Ovary (tissue), 9 donors: ENCODE data around the gene FAR2. TPM values are rescaled to one million over a fixed set of nuclear protein-coding genes. Genes with fewer than 3 reads are reported as not detected.

Experiments
- DNase-seq, 5 donors: peaks; one replicate each; pipeline ENCODE4 v3.0.0-alpha.2; 2019 to 2020
- H3K27ac ChIP-seq, 2 donors: fragments of 200-600 bp; one replicate each; pipeline versions ENCODE4 v1.5.1 to v1.8.0; 2019 to 2022
- H3K27me3 ChIP-seq: fragments of 200-600 bp; one replicate; pipeline ENCODE4 v1.8.0; 2022
- H3K36me3 ChIP-seq: fragments of 200-600 bp; sonication (generic); one replicate; pipeline ENCODE4 v1.5.1; 2019
- H3K4me1 ChIP-seq: one replicate; pipeline ENCODE4 v1.8.1; 2013; ENCODE audit warnings: mild to moderate bottlenecking, moderate library complexity; ENCODE audit not compliant: insufficient read depth
- H3K4me3 ChIP-seq: fragments of 200-600 bp; sonication (generic); one replicate; pipeline ENCODE4 v1.5.1; 2017
- H3K9me3 ChIP-seq, 2 donors: fragments of 200-600 bp in 1 of 2; sonication (generic) in 1 of 2; one replicate each; pipeline versions ENCODE4 v1.5.1 to v1.8.1; 2013 to 2019; ENCODE audit warnings: mild to moderate bottlenecking in 1 of 2, moderate library complexity in 1 of 2
- EP300 ChIP-seq: sonication (generic); formaldehyde crosslinking; IDR thresholded peaks from one replicate; pipeline ENCODE4 v1.6.1; 2017; ENCODE audit warnings: antibody characterized with exemption
- POLR2A ChIP-seq: fragments of 450-650 bp; IDR thresholded peaks from one replicate; pipeline ENCODE4 v1.6.1; 2017; ENCODE audit warnings: antibody characterized with exemption, mild to moderate bottlenecking, moderate library complexity
- WGBS, 3 donors: extraction: QIAGEN DNeasy Blood & Tissue Kit in 1 of 3; methylation state at CpG; one replicate each; pipeline versions ENCODE4 v1.1.5 to v1.1.7; 2013 to 2017; 5-methylcytosine and 5-hydroxymethylcytosine counted together
- intact Hi-C, 4 donors: fragments of 100-400 bp; cut with DNase I; formaldehyde crosslinking; loops; one replicate each; pipeline versions ENCODE4 v1.11.0 to v1.15.1; 2022 to 2023
- polyA plus RNA-seq, 2 donors: library from polyadenylated mRNA; stranded (reverse); fragments of 200-250 nt in 1 of 2; fragments of 350-450 nt in 1 of 2; fragmentation: Illumina TruSeq in 1 of 2; extraction: RNeasy Lipid Tissue Mini Kit (QIAGEN cat#74804) in 1 of 2; gene quantifications; one replicate each; pipeline ENCODE4 v1.2.3, GENCODE V29; 2013 to 2014
- total RNA-seq, 7 donors: library from RNA; depleted of rRNA in 2 of 7; stranded (reverse); fragments of >200 nt in 2 of 7; fragmentation: NEBNext Ultra II Directional in 3 of 7; extraction: Animal tissue kit (Norgen Biotek cat#: 25700) in 3 of 7; gene quantifications; one replicate each; pipeline versions ENCODE4 v1.1.0 to v1.2.4, GENCODE V29; 2016 to 2023
- TF ChIP-seq, protein P1 (sequence below), 3 donors: fragments of 450-650 bp in 2 of 3; fragments of 200-600 bp in 1 of 3; IDR thresholded peaks; one replicate each; pipeline versions ENCODE4 v1.5.1 to v1.8.0; 2016 to 2022; ENCODE audit warnings: antibody characterized with exemption in 3 of 3, mild to moderate bottlenecking in 1 of 3
- donor health status: DM: no; HTN: no; CAD: no; lungs with moderate emphysema.
- donor health status: DM: no; HTN: no; CAD: no.
- donor health status: Bipolar disorder and iron deficiency.
- donor health status: DM: yes; HTN: yes; CAD: no.
- donor health status: DM: no; HTN: no; CAD: no.
- donor health status: DM: yes; HTN: yes; CAD: no.

FAR2 gene
- total and polyA plus RNA-seq, 9 donors, result 0.41 to 5.3 (median 1.5) TPM

DNA sequence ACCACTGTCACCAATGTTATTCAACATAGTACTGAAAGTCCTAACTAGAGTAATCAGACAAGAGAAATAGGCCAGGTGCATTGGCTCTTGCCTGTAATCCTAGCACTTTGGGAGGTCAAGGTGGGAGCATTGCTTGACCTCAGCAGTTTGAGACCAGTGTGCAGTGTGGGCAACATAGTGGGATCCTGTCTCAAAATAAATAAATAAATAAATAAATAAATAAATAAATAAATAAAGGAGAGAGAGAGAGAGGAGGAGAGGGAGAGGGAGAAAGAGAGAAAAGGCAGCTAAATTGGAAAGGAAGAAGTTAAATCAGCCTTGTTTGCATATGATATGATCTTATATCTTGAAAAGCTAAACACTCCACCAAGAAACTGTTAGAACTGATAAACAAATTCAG, 115.3 kb downstream of the FAR2 start:
- Histone ChIP-seq H3K27ac (no peak overlapping the region), H3K27me3 (no peaks in the 10 kb centered on the region), H3K9me3 (no peaks in the 10 kb centered on the region), H3K4me3 (no peak overlapping the region), H3K36me3 (no peaks in the 10 kb centered on the region), H3K4me1 (no peaks in the 10 kb centered on the region)
- intact Hi-C loops, result no loop called here
- no peak for TF ChIP-seq POLR2A
- no peak for DNase-seq

DNA sequence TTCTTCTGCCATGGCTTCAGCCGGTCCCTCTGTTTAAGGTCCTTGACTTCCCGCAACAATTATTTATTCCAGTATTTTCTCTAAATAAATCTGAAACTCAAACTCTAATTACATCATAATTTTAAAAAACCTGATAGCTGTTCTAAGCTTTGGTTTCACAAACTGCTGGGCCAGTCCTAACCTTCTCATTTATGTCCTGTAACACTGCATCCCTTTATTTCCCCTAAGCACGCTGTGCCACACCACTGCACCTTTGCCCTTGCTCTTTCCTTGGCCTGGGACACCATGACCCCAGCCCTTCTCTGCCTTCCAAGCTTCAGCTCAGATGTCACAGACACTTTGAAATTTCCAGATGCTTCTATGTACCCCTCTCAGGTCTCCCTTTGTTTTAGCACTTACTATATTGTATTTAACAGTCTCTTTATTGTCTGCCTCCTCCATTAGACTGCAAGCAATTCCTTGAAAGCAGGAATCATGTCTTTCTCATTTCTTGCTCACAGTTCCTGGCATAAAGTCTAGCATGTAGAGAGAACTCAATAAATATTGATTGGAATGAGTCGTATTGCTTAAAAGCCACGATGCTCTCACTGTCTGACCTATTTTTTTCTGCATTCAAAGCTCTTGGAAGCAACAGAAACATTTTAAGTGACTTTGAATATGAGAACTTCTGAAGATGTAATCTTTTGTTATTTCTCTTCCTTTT, 120.8 kb downstream of the FAR2 start:
- intact Hi-C loops, result no loop called here
- H3K9me3 ChIP-seq, result no peaks in the 10 kb centered on the region
- 74 to 82% (median 78%) methylated on average over 5 of the region's 5 CpGs for WGBS, 3 donors
- no peak for TF ChIP-seq EP300
- DNase-seq, result no peak
- no peak overlapping the region for H3K27ac ChIP-seq
- H3K36me3 ChIP-seq, result no peaks in the 10 kb centered on the region
- H3K4me1 ChIP-seq, result no peaks in the 10 kb centered on the region
- no peak overlapping the region for H3K4me3 ChIP-seq
- no peaks in the 10 kb centered on the region for H3K27me3 ChIP-seq

- WGBS, 3 donors, result 91 to 97% (median 92%) methylated on average over 5 of the region's 5 CpGs
- TF ChIP-seq, protein P1, sequence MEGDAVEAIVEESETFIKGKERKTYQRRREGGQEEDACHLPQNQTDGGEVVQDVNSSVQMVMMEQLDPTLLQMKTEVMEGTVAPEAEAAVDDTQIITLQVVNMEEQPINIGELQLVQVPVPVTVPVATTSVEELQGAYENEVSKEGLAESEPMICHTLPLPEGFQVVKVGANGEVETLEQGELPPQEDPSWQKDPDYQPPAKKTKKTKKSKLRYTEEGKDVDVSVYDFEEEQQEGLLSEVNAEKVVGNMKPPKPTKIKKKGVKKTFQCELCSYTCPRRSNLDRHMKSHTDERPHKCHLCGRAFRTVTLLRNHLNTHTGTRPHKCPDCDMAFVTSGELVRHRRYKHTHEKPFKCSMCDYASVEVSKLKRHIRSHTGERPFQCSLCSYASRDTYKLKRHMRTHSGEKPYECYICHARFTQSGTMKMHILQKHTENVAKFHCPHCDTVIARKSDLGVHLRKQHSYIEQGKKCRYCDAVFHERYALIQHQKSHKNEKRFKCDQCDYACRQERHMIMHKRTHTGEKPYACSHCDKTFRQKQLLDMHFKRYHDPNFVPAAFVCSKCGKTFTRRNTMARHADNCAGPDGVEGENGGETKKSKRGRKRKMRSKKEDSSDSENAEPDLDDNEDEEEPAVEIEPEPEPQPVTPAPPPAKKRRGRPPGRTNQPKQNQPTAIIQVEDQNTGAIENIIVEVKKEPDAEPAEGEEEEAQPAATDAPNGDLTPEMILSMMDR (IDR thresholded peaks at IDR 0.05), result no peak
- TF ChIP-seq EP300, result no peak
- TF ChIP-seq POLR2A, result no peak
- intact Hi-C loops, result no loop called here
- Histone ChIP-seq H3K9me3 (no peaks in the 10 kb centered on the region), H3K27me3 (no peaks in the 10 kb centered on the region), H3K36me3 (no peaks in the 10 kb centered on the region), H3K4me1 (no peaks in the 10 kb centered on the region), H3K27ac (no peak overlapping the region), H3K4me3 (no peak overlapping the region)
- no peak for DNase-seq
Measured at GRCh38 chr12:29270446-29270845, 121.4 kb downstream of the FAR2 start.

DNA sequence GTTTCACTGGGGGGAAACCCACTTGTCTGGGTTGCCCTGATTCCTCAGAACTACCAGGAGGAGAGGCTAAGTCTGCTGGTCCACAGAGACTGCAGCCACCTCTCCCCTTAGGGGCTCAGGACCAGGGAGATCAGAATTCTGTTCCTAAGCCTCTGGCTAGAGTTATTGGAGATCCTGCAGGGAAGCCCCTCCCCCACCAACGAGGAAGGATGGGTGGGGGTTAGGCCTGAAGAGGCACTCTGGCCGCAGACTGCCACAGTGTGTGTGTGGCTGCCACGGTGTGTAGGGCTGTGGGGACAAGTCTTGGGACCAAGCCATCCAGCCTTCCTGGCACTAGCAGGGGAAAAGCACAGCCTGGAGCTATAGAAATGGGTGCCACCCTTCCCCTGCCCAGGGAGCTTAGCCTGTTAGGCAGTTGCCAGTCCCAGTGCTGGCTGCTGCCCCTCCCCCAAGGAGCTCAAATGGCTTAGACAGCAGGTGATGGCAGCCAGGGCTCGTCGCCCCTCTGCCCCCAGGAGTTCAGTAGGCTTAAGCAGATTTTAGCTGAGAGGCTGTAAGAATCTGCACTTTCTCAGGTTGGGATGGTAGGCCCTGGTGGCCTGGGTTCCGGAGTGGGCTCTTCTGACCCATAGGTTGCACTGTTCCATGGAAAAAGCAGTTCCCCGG, 124.2 kb downstream of the FAR2 start:
- intact Hi-C loops, result no loop called here
- Histone ChIP-seq H3K4me1 (no peaks in the 10 kb centered on the region), H3K27ac (no peak overlapping the region), H3K9me3 (no peaks in the 10 kb centered on the region), H3K4me3 (no peak overlapping the region), H3K27me3 (no peaks in the 10 kb centered on the region), H3K36me3 (no peaks in the 10 kb centered on the region)
- TF ChIP-seq, protein P1 (IDR thresholded peaks at IDR 0.05), result no peak
- TF ChIP-seq EP300, result no peak
- no peak for TF ChIP-seq POLR2A
- DNase-seq, result no peak
- WGBS, 3 donors, result 77 to 95% (median 79%) methylated on average over 4 to 7 of the region's 7 CpGs

GRCh38 chr12:29275834-29276233, 126.8 kb downstream of the FAR2 start:
- WGBS, 3 donors, result 86 to 93% (median 87%) methylated on average over 3 of the region's 3 CpGs
- Histone ChIP-seq H3K4me1 (no peaks in the 10 kb centered on the region), H3K27me3 (no peaks in the 10 kb centered on the region), H3K27ac (no peak overlapping the region), H3K4me3 (no peak overlapping the region), H3K9me3 (no peaks in the 10 kb centered on the region), H3K36me3 (no peaks in the 10 kb centered on the region)
- TF ChIP-seq EP300, result no peak
- no peak for TF ChIP-seq POLR2A
- TF ChIP-seq, protein P1 (IDR thresholded peaks at IDR 0.05), result no peak
- intact Hi-C loops, result no loop called here
- no peak for DNase-seq
